IPS DF 19.7 (cell line): Measurements from ENCODE around the gene LRRC3C.
A peak's percentile ranks its signal among the peaks of the same experiment; 100 is the strongest.
"Not testable (repeated sequence)": the region's sequence is repeated elsewhere in the genome, so short reads cannot be mapped to it uniquely, and the experiment has no call there.

ENCODE experiments used
- DNase-seq: peaks from one replicate; pipeline ENCODE4 v3.0.0-alpha.2; 2013; ENCODE audit warnings: low read depth, low spot score

The LRRC3C gene, protein sequence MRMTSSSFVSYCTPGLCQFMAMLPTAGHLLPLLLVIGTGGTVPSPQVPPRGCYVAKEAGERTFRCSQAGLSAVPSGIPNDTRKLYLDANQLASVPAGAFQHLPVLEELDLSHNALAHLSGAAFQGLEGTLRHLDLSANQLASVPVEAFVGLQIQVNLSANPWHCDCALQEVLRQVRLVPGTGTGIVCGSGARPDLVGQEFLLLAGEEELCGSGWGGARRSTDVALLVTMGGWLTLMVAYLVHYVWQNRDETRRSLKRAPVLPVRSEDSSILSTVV

DNA sequence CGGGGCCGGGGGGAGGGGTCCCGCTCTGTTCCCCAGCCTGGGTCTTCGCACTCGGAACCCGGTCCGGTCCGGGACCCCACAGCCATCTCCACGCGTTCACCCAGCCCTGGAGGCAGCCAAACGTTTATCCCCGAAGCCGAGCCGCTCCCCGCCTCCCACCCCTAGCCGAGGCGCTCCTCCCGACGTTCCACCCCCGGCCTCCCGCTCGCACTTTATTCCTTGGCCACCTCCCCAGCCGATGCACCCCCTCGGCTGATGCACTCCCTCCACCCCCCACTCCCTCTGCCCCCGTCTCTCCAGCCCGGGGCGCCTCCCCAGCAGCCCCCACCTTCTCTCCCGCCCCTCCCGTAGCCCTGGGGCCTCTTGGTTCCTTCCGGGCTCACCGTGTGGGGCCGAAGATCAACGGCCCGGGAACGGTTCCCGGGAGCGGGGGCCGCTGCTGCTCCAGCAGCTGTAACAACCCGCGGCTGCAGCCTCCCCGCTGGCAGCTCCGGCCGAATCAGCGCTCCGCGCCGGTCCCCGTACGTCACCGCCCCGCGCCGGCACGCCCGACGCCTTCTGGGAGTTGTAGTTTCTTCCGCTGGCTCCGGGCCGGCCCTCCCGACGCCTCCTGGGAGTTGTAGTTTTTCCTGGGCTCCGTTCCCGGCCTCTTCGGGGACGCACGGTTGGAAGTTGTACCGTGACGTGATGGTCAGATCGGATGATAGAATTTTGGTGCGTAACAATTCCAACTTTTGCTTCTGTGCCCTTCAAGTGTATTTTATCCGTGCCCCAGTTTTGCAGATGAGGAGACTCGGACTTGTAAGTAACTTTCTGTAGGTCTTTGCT is at the start of gene LRRC3C, which contains the start of gene ORMDL3:
Gene LRRC3C (plus strand): TSS at position 632 of the 828 bp plus-strand sequence. CDS start 13,792 bp downstream, outside the sequence.
Gene ORMDL3 (minus strand): TSS at position 501 of the 828 bp plus-strand sequence. CDS start 3,398 bp downstream, outside the sequence.
- peak; percentile 56 for DNase-seq

DNA sequence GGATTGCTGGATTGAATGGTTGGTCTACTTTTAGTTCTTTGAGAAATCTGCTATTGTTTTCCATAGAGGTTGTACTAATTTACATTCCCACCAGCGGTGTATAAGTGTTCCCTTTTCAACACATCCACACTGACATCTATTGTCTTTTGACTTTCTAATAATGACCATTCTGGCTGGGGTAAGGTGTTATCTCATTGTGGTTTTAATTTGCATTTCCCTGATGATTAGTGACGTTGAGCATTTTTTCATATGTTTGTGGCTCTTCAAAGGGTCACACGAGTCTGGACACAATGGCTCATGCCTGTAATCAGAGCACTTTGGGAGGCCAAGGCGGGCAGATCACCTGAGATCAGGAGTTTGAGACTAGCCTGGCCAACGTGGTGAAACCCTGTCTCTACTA is 41.4 kb upstream of the LRRC3C start:
- not testable (repeated sequence) for DNase-seq

DNA sequence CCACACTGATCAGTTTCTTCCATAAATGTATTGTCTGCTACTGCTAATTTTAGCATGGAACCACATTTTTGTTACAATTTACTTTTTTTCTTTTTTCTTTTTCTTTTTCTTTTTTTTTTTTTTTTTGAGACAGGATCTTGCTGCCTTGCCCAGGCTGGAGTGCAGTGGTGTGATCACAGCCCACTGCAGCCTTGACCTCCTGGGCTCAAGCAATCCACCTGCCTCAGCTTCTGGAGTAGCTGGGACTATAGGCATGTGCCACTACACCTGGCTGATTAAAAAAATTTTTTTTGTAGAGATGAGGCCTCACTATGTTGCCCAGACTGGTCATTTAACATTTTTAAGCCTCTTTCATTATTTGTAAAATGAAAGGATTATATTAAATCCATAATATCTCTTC is 40.5 kb upstream of the LRRC3C start:
- DNase-seq: no peak

DNA sequence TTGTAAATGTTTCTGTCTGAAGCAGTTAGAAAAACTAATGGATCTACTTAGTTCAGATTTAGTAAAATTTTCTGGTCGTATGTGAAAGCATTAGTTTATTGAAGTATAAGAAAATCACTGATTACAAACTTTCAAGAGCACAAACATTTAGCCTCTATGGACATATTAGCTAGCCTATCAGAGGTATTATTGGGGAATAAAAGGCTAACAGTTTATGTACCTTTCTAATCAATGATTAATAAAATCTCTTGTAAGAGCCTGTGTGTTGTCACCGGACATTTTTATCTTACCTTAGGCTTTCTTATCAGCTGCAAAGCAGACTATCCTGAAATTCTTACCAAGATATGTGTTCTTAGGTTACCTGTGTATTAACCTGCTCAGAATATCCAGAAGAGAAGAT is 38.3 kb upstream of the LRRC3C start:
- no peak for DNase-seq

DNA sequence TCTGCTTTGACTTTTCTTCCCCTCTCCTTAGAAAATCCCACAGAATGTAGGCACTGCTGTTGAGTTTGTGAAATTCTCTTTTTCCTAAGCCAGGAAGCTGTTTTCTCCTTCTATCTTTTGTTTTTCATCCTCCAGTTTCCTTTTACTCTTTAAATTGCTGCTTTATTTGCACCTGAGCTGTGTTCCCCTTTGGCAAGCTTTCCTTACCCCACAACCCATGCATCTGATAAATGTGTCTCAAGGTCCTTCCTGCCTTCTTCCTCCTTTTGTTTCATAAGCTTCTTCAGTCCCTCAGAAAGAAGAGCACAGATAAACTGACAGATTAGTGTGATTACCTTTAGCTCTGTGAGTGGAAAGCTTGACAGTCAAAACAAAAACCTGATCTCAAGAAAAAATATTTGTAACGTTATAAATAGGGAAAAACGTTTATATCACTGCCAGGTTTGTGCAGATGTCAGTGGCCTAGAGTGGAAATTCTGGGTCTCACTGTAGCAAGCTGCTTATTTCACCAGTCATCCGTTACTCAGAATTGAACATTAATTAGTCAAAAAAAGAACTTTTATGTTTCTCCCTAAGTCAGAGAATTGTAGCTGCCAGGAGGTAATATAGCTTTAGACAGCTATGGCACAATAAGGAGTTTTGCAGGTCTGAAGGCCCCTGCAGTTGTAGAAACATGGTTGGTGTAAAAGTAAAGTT is 32.7 kb upstream of the LRRC3C start:
- DNase-seq: no peak

DNA sequence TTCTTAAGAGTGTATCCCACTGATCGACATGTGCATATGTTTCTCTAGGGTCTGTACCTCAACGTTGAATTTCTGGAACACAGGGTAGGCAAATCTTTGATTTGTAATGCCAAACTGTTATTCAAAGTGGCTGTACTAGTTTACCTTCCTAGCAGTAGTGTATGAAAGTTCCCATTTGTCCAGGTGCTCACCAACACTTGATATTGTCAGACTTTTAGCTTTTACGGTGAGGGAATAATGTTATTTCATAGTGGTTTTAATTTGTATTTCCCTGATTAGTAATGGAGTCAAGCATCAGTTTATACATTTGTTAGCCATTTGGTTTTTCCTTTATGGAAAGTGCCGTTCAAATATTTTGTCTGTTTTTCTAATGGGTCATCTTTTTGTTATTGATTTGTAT is 29.4 kb upstream of the LRRC3C start:
- DNase-seq: no peak

DNA sequence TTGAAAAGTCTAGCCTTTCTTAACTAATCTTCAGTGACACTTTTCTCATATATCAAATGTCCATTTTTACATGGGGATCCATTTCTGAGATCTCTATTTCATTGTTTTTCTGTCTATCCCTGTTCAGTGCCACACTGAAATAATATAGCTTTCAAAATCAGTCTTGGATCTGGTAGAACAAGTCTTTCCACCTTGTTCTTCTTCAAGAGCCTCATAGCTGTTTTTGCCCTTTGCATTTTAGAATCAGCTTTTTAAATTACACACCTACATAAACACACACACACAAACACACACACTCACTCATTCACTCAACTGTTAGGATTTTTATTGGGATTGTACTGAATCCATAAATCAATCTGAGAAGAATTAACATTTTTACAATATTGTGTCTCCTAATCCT is 28.3 kb upstream of the LRRC3C start:
- DNase-seq: no peak

DNA sequence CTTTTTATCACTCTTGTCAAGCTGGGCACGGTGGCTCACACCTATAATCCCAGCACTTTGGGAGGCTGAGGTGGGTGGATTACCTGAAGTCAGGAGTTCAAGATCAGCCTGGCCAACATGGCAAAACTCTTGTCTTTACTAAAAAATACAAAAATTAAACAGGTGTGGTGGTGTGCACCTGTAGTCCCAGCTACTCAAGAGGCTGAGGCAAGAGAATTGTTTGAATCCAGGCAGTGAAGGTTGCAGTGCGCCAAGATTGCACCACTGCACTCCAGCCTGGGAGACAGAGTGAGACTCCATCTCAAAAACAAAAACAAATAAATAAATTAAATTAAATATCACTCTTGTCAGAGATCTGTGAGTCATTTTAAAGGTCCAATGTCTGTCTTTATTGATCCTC is 25.5 kb upstream of the LRRC3C start:
- not testable (repeated sequence) for DNase-seq

DNA sequence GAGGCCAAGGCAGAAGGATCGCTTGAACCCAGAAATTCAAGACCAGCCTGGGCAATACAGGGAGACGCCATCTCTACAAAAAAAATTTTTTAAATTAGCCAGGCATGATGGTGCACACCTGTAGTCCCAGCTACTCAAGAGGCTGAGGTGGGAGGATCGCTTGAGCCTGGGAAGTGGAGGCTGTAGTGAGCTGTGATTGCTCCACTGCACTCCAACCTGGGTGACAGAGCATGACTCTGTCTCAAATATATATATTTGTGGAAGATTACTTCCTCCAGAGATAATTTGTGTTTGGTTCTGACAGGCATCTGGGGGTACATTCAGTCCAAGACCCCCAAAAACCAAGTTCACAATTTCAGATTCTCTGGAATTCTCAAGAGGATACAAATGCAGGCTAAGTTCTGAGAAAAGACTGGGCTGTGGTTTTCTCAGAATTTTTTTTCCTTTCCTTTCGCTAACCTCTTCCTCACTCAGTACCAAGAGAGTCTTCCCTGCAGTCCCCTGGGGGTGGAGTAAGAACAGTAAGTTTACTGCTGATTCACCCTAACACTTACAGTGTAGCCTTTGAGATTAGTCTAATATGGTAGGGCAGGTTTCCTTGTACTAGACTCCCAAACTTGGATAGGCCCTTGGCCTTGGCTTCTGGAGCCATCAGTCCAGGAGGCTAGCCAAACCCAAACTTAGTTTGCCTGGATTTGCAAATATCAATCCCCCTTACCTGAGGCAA is 24.2 kb upstream of the LRRC3C start:
- no peak for DNase-seq

DNA sequence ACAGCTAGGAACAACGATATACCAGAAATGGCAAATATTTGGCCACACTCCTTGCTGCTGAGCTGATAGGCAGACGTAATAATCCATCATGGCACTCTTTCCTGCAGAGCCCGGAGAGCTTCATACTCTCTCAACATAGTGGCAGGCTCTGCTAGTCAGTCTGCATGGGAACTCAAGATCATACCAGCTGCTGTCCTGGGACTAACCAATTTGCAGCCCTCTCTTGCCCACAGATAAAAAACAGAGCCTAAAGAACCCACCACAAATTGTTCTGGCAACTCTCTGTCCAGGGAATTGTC is 22.6 kb upstream of the LRRC3C start:
- DNase-seq: no peak

DNA sequence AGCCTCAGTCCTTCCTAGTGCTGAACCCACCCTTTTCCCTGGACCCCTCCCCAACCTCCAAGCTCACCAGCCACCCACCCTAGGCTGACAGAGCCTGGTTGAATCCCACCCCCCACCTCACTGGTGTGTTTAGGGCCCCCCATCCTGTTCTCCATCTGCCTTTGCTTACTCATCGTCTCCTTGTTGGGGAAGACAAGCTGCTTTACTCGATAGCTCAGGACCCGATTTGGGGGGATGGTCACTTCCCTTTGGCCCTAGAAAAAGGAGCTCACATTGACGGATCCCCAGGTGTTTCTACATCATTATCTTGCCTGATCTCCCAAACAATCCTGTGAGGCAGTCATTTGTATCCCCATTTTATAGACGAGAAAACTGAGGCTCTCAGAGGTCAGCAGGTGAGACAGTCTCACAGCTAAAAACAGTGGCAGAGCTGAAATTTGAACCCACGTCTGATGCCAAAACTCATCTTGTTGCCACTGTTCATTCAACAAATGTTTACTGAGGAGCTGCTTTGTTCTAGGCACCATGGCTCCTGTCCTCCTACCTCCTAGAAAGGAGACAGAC is 18.7 kb upstream of the LRRC3C start:
- DNase-seq: no peak

DNA sequence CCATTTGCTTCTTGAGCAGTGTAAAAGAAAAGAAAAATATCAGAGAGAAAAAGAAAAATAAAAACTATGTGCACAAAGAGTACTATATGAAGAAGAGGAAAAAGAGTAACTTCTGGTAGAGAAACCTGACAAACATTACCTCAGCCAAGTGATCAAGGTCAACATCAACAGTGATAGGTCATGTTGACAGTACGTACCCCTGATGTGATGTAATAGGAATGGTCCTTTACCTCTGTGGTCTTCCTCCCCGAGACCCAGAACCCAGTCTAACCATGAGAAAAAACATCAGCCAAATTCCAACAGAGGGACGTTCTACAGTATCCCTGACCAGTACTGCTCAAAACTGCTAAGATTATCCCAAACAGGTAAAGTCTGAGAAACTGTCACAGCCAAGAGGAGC is 13.5 kb upstream of the LRRC3C start:
- no peak for DNase-seq

DNA sequence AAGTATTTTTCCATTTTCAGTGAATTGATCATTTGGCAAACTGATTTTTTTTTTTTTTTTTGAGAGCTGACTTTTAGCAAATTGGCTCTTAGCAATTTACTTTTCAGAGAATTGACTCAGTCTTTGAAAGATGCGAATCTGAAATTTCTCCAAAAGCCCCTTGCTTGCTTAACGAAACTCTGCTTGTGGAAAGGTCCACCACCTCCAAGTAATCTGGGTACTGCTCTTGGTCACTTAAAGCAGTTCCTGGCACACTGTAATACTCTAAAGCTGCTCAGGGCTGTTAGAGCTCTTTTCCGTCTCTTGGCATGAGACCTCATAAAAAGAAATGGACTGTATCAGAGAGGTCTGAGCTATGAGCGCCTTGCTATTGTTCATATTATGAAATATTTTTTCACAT is 12.0 kb upstream of the LRRC3C start:
- no peak for DNase-seq

DNA sequence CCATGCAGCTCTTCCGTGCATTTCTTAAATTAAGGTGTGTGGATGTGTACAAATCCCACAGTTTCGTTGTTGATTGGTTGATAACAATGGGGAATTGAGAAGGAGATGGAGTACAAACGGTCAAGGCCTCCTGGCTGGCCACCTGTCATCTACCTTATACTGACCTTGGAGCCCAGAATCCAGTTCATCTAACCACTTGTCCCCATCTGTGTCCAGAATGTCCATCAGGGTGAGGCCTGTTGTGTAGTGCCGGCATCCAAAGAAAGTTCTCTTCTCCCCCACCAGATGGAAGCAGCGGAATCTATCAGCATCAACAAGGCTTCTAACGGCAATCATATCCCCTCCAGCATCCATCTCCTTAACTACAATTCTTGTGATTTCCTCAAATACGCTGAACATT is 10.6 kb upstream of the LRRC3C start:
- DNase-seq: no peak

DNA sequence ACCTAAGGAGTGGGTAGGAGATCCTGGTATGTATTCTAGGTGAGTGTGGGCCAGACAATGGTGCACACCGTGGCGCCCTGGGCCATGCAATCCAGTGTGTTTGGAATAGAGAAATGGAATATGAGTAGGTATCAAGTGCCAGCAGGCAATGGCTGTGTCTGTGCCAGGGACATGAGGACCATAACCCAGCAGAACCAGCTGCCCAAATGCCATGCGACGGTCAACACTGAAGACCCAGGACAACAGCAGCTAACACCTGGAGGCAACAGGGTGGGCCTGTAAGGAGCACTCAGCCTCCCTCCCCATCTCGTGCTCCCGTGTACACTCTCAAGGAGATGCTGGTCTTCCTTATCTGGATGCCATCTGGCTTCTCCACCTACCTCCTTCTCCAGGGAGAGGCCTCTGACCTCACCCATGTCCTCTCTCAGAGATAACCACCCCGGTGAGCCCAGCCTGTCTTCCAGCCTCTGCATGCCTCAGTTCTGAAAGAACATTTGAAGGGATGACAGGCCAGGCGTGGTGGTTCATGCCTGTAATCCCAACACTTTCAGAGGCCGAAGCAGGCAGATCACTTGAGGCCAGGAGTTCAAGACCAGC is 8.3 kb upstream of the LRRC3C start:
- no peak for DNase-seq

DNA sequence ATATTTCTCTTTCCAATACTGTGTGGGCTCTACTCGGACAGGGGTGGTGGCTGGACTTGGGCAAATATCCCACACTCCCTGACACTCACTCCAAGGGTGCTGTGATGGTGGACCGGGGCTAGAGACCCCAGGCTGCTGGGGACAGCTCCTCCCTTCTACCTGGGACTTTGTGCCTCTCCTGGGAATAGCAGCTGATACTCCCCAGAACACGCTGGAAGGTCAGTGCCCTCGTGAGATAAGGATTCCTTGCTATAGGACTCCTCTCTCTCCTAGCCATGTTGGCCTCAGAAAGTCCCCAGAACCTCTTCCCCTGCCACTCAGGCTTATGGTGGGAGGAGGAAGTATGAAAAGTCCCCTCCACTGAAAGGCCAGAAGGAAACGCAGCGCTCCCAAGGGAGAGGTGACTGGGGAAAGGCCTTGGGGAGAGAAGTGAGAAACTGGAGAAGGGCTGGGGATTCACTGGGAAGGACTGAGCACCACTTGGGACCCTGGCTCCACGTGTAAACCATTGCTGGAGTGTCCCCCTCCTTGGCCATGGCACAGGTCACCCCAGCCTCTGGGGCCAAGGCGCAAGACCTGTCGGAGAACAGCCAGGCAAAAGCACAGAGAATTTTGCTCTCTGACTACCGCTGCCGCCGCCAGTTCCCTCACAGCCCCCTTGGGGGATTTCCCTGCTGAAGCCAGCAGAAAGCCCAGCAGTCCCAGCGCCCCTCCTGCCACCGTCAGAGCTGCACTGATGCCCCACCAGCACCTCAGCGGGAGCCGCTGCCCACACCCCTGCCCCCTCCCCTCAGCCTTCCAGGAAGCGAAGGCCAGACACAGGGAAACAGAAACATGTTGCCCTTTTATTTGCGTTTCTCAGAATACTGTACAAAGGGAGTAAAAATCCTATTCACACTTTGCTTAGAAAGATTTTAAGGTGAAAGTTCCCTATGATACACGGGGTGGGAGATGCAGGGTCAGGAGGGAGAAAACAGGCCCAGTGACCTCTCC is 7.0 kb upstream of the LRRC3C start:
- DNase-seq: no peak

DNA sequence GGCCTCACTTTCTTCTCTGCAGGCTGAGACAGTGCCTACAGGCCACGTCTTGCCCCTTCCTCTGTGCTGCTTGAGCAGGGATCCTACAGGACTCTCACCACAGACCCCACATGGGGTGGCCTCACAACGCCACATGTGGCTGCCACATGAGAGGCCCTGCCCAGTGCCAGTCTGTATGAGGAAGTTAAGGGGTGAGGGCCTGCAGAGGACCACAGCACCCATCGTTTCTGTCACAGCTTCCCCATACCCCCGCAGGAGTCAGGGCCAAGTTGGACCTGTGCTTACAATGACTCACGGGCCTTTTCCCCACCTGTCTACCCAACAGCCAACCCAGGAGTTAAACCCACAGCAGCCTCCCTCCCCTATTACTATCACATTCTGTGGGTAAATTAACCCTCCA is 6.2 kb upstream of the LRRC3C start:
- no peak for DNase-seq

DNA sequence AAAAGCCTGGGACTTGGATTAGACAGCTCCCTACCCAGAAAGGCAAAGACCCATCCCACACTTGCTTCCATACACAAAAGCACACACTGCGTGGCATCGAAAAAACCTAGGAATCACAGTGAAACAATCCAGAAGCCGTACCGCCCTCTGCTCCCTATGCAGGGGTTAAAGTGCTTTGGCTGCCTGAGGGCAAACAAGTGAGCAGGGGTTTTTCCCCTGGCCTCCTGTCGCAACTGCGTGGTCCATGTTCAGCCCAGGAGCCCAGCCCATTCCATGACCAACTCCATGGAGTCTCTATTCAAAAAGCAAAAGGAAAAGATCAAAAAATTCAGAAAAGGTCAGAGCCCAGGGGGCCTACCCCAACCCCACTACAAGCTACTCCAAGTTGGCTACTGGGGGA is 5.5 kb upstream of the LRRC3C start:
- DNase-seq: no peak

DNA sequence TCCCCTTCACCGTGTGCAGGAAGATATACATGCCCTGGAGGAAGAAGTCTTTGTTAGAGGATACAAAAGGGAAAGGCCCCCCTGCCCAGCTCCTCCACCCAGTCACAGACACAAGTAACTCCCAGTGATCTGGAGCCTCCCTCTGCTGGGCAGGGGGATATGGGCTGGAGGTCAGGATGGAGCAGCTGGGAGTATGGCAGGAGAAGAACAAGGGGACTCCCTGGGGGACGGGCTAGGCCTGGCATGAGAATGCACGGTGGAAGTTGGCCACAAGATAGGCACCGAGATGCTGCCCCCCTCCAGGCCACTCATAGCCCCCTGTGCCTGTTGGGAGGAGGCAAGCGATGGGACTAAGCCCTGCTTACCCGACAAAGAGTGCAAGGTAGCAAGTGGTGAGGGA is 4.3 kb upstream of the LRRC3C start:
- DNase-seq: no peak
